Urinary bladder (tissue), 4 donors: ENCODE results near the gene GGT6. TPM values are rescaled to one million over a fixed set of nuclear protein-coding genes. Genes with fewer than 3 reads are reported as not detected.
A peak's percentile ranks its signal among the peaks of the same experiment; 100 is the strongest.

Source experiments
- DNase-seq: peaks from one replicate; pipeline ENCODE4 v3.0.0-alpha.2; 2015; ENCODE audit errors: extremely low spot score
- H3K27ac ChIP-seq: one replicate; pipeline ENCODE4 v1.5.1; 2013; ENCODE audit warnings: low read depth, mild to moderate bottlenecking, moderate library complexity
- H3K36me3 ChIP-seq: one replicate; pipeline ENCODE4 v1.6.1; 2013; ENCODE audit warnings: mild to moderate bottlenecking, moderate library complexity; ENCODE audit not compliant: insufficient read depth
- H3K4me1 ChIP-seq: one replicate; pipeline ENCODE4 v1.6.1; 2013; ENCODE audit warnings: mild to moderate bottlenecking, moderate library complexity; ENCODE audit not compliant: insufficient read depth
- H3K4me3 ChIP-seq: one replicate; pipeline ENCODE4 v1.5.1; 2013; ENCODE audit warnings: low read depth, low read length
- WGBS: extraction: QIAGEN DNeasy Blood & Tissue Kit; methylation state at CpG from one replicate; pipeline ENCODE4 v1.1.7; 2013; 5-methylcytosine and 5-hydroxymethylcytosine counted together
- polyA plus RNA-seq: library from polyadenylated mRNA; stranded (reverse); fragments of 200-250 nt; gene quantifications from one replicate; pipeline ENCODE4 v1.2.3, GENCODE V29; 2013
- total RNA-seq: library from RNA; depleted of rRNA; stranded (reverse); fragments of >200 nt; gene quantifications from one replicate; pipeline ENCODE4 v1.2.3, GENCODE V29; 2014
- donor health status: healthy with polysubstance abuse.
- donor health status: healthy.

Gene GGT6
- total and polyA plus RNA-seq, 2 donors = 11.5 to 13.0 TPM

GRCh38 chr17:4574448-4575045, 14.2 kb upstream of the GGT6 start:
- Histone ChIP-seq H3K4me3 (no peak overlapping the region), H3K36me3 (no peaks in the 10 kb centered on the region), H3K4me1 (no peaks in the 10 kb centered on the region), H3K27ac (no peak overlapping the region)
- 95% methylated on average over 9 of the region's 9 CpGs for WGBS
- DNase-seq = no peak

- WGBS = 72% methylated on average over 7 of the region's 7 CpGs
- DNase-seq = no peak
Measured at GRCh38 chr17:4573669-4574068, 13.3 kb upstream of the GGT6 start.

GRCh38 chr17:4573115-4573514, 12.7 kb upstream of the GGT6 start:
- no peak for DNase-seq
- no peaks in the 10 kb centered on the region for H3K36me3 ChIP-seq
- no peak overlapping the region for H3K4me3 ChIP-seq
- no peak overlapping the region for H3K27ac ChIP-seq
- H3K4me1 ChIP-seq = no peaks in the 10 kb centered on the region
- WGBS = 75% methylated on average over 4 of the region's 4 CpGs

More at GRCh38 chr17:4573669-4574068, 13.3 kb upstream of the GGT6 start:
- no peaks in the 10 kb centered on the region for H3K4me1 ChIP-seq
- H3K4me3 ChIP-seq = no peak overlapping the region
- H3K27ac ChIP-seq = no peak overlapping the region
- H3K36me3 ChIP-seq = no peaks in the 10 kb centered on the region

- no peak for DNase-seq
- H3K4me1 ChIP-seq = no peaks in the 10 kb centered on the region
- WGBS = 73% methylated on average over 9 of the region's 9 CpGs
- no peak overlapping the region for H3K27ac ChIP-seq
- no peak overlapping the region for H3K4me3 ChIP-seq
- no peaks in the 10 kb centered on the region for H3K36me3 ChIP-seq
Measured at GRCh38 chr17:4572131-4572530, 11.8 kb upstream of the GGT6 start.

GRCh38 chr17:4569591-4569990, 9.2 kb upstream of the GGT6 start:
- no peak overlapping the region for H3K4me3 ChIP-seq
- H3K27ac ChIP-seq = no peak overlapping the region
- no peak for DNase-seq
- H3K4me1 ChIP-seq = no peaks in the 10 kb centered on the region
- 91% methylated on average over 1 of the region's 1 CpG for WGBS
- no peaks in the 10 kb centered on the region for H3K36me3 ChIP-seq

- H3K27ac ChIP-seq = no peak overlapping the region
- 19% methylated on average over 5 of the region's 5 CpGs for WGBS
- no peak overlapping the region for H3K4me3 ChIP-seq
- no peak for DNase-seq
- H3K4me1 ChIP-seq = no peaks in the 10 kb centered on the region
- no peaks in the 10 kb centered on the region for H3K36me3 ChIP-seq
Measured at GRCh38 chr17:4566785-4567184, 6.4 kb upstream of the GGT6 start.

GRCh38 chr17:4565209-4566141, 5.1 kb upstream of the GGT6 start:
- H3K27ac ChIP-seq = no peak overlapping the region
- no peak for DNase-seq
- 33% methylated on average over 16 of the region's 16 CpGs for WGBS

GRCh38 chr17:4562015-4562969, 1.9 kb upstream of the GGT6 start:
- no peak overlapping the region for H3K27ac ChIP-seq
- H3K4me3 ChIP-seq = no peak overlapping the region
- 59% methylated on average over 8 of the region's 8 CpGs for WGBS
- no peaks in the 10 kb centered on the region for H3K4me1 ChIP-seq
- no peak for DNase-seq
- no peaks in the 10 kb centered on the region for H3K36me3 ChIP-seq

More at GRCh38 chr17:4565209-4566141, 5.1 kb upstream of the GGT6 start:
- no peaks in the 10 kb centered on the region for H3K36me3 ChIP-seq
- H3K4me1 ChIP-seq = no peaks in the 10 kb centered on the region
- no peak overlapping the region for H3K4me3 ChIP-seq

- no peaks in the 10 kb centered on the region for H3K36me3 ChIP-seq
- H3K27ac ChIP-seq = peak overlapping the region; percentile 3
- H3K4me3 ChIP-seq = no peak overlapping the region
- 69% methylated on average over 11 of the region's 11 CpGs for WGBS
- H3K4me1 ChIP-seq = no peaks in the 10 kb centered on the region
- no peak for DNase-seq
Measured at GRCh38 chr17:4560837-4561256, 470 bp upstream of the GGT6 start.

- Histone ChIP-seq H3K4me3 (no peak overlapping the region), H3K36me3 (no peaks in the 10 kb centered on the region), H3K27ac (peak overlapping the region; percentile 81), H3K4me1 (no peaks in the 10 kb centered on the region)
- DNase-seq = no peak
- WGBS = 88% methylated on average over 5 of the region's 5 CpGs
Measured at GRCh38 chr17:4559966-4560365, 411 bp downstream of the GGT6 start.

- no peak for DNase-seq
- 68% methylated on average over 17 of the region's 17 CpGs for WGBS
Measured at GRCh38 chr17:4559139-4559791, 1.1 kb downstream of the GGT6 start.

GRCh38 chr17:4558347-4558971, 1.9 kb downstream of the GGT6 start:
- H3K4me3 ChIP-seq = no peak overlapping the region
- DNase-seq = no peak
- no peaks in the 10 kb centered on the region for H3K36me3 ChIP-seq
- WGBS = 91% methylated on average over 24 of the region's 24 CpGs
- H3K27ac ChIP-seq = no peak overlapping the region
- peaks cover 4% of the 10 kb centered on the region for H3K4me1 ChIP-seq

More at GRCh38 chr17:4559139-4559791, 1.1 kb downstream of the GGT6 start:
- Histone ChIP-seq H3K4me1 (peaks cover 3% of the 10 kb centered on the region), H3K4me3 (no peak overlapping the region), H3K36me3 (no peaks in the 10 kb centered on the region), H3K27ac (no peak overlapping the region)
